Stimulated activated CD8-positive, alpha-beta memory T cell treated with anti-CD3 and anti-CD28 coated beads, Interleukin-7, amount 100 ng/mL, for 4 hours (primary cell): ENCODE data around the gene FOXO3.
"Not testable (repeated sequence)": the region's sequence is repeated elsewhere in the genome, so short reads cannot be mapped to it uniquely, and the experiment has no call there.

Experiments
- DNase-seq, 2 donors: peaks; one replicate each; pipeline ENCODE4 v3.0.0-alpha.2; 2020; ENCODE audit warnings: low read depth in 2 of 2

Gene FOXO3

GRCh38 chr6:108682383-108683119 is 121.8 kb downstream of the FOXO3 start:
- DNase-seq = not testable (repeated sequence)

- not testable (repeated sequence) for DNase-seq
Measured at GRCh38 chr6:108683976-108684375, 123.3 kb downstream of the FOXO3 start.

- DNase-seq = no peak
Measured at GRCh38 chr6:108684771-108685329, 124.1 kb downstream of the FOXO3 start.

GRCh38 chr6:108685970-108686369 is 125.3 kb downstream of the FOXO3 start:
- DNase-seq = no peak

GRCh38 chr6:108686896-108687295 is 126.2 kb downstream of the FOXO3 start:
- no peak for DNase-seq

GRCh38 chr6:108687921-108688320 is 127.2 kb downstream of the FOXO3 start:
- no peak for DNase-seq

- no peak for DNase-seq
Measured at GRCh38 chr6:108689272-108690161, 128.8 kb downstream of the FOXO3 start.

GRCh38 chr6:108690326-108691049 is 129.8 kb downstream of the FOXO3 start:
- DNase-seq = no peak

- no peak for DNase-seq
Measured at GRCh38 chr6:108693430-108694154, 132.9 kb downstream of the FOXO3 start.

GRCh38 chr6:108694816-108695215 is 134.1 kb downstream of the FOXO3 start:
- no peak for DNase-seq

GRCh38 chr6:108697561-108698161 is 136.9 kb downstream of the FOXO3 start:
- DNase-seq = no peak

GRCh38 chr6:108698593-108699289 is 138.0 kb downstream of the FOXO3 start:
- DNase-seq = no peak

GRCh38 chr6:108699290-108700041 is 138.7 kb downstream of the FOXO3 start:
- no peak for DNase-seq

- DNase-seq = no peak
Measured at GRCh38 chr6:108702106-108702851, 141.6 kb downstream of the FOXO3 start.

GRCh38 chr6:108706649-108707048 is 145.9 kb downstream of the FOXO3 start:
- DNase-seq = no peak

- no peak for DNase-seq
Measured at GRCh38 chr6:108707328-108707976, 146.7 kb downstream of the FOXO3 start.

GRCh38 chr6:108710030-108710429 is 149.3 kb downstream of the FOXO3 start:
- no peak for DNase-seq

- DNase-seq = no peak
Measured at GRCh38 chr6:108710551-108710950, 149.8 kb downstream of the FOXO3 start.
